Gastroesophageal sphincter (tissue), 4 donors: ENCODE measurements around the gene AKR1D1. TPM values are rescaled to one million over a fixed set of nuclear protein-coding genes. Genes with fewer than 3 reads are reported as not detected.

Source experiments
- ATAC-seq: fragments of 150-250 bp; one replicate; pipeline ENCODE4 v1.9.1; 2016; ENCODE audit warnings: mild to moderate bottlenecking, moderate library complexity
- H3K27ac ChIP-seq, 4 donors: fragments of 200-600 bp; sonication (generic) in 3 of 4; 1 replicate in 3 of 4; 2 replicates in 1 of 4; pipeline ENCODE4 v1.5.1; 2016 to 2019
- H3K27me3 ChIP-seq: fragments of 200-600 bp; sonication (generic); one replicate; pipeline ENCODE4 v1.5.1; 2019
- H3K36me3 ChIP-seq, 2 donors: fragments of 200-600 bp; sonication (generic); one replicate each; pipeline ENCODE4 v1.5.1; 2019; ENCODE audit warnings: control low read depth in 1 of 2
- H3K4me1 ChIP-seq, 3 donors: fragments of 200-600 bp; sonication (generic); 1 replicate in 2 of 3; 2 replicates in 1 of 3; pipeline ENCODE4 v1.5.1; 2016 to 2019; ENCODE audit warnings: control low read depth in 2 of 3
- H3K4me3 ChIP-seq, 2 donors: fragments of 200-600 bp; sonication (generic); one replicate each; pipeline ENCODE4 v1.5.1; 2019; ENCODE audit warnings: mild to moderate bottlenecking in 1 of 2, moderate library complexity in 1 of 2
- H3K9me3 ChIP-seq, 3 donors: fragments of 200-600 bp; sonication (generic); one replicate each; pipeline ENCODE4 v1.5.1; 2017 to 2019; ENCODE audit warnings: control low read depth in 2 of 3
- CTCF ChIP-seq, 4 experiments: fragments of 200-600 bp in 2 of 4; fragments of 450-650 bp in 2 of 4; sonication (generic) in 1 of 4; IDR thresholded peaks; one replicate each; pipeline ENCODE4 v1.5.1; 2017 to 2019; ENCODE audit warnings: antibody characterized with exemption in 4 of 4, mild to moderate bottlenecking in 2 of 4, moderate library complexity in 2 of 4
- EP300 ChIP-seq: sonication (generic); formaldehyde crosslinking; IDR thresholded peaks from one replicate; pipeline ENCODE4 v1.6.1; 2017; ENCODE audit warnings: antibody characterized with exemption, mild to moderate bottlenecking
- POLR2A ChIP-seq, 2 donors: fragments of 450-650 bp; IDR thresholded peaks; one replicate each; pipeline ENCODE4 v1.6.1; 2017; ENCODE audit warnings: antibody characterized with exemption in 2 of 2, mild to moderate bottlenecking in 2 of 2, moderate library complexity in 1 of 2
- POLR2AphosphoS5 ChIP-seq: sonication (generic); formaldehyde crosslinking; IDR thresholded peaks from one replicate; pipeline ENCODE4 v1.6.1; 2017; ENCODE audit warnings: antibody characterized with exemption
- WGBS, 2 donors: methylation state at CpG; one replicate each; pipeline ENCODE4 v1.1.5; 2018; ENCODE audit warnings: low coverage in 1 of 2; 5-methylcytosine and 5-hydroxymethylcytosine counted together
- total RNA-seq, 4 donors: library from RNA; depleted of rRNA; stranded (reverse); fragments of >200 nt; gene quantifications; one replicate each; pipeline ENCODE4 v1.1.0, GENCODE V29; 2016

AKR1D1 gene
- total RNA-seq, 4 donors from 2014 or later, result not detected

DNA sequence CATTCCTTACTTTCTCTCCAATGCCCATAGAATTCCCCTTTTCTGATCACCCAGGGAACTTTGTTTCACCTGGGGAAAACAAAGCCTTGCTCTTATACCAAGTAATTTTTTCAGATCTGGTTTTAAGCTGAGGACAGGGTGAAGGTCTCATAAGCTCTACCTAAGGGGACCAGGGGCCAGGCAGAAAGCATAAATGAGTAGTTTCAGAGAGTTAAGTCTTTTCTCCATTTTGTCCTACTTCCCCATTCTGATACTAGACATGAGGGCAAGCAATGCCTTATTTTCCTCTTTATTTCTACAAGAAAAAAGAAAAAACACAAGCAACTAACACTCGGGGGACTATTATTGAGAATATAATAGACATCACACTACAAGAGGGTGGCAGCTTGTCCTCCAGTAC, 2.9 kb downstream of the AKR1D1 start:
- Histone ChIP-seq H3K9me3 (no peaks in the 10 kb centered on the region), H3K4me1 (no peaks in the 10 kb centered on the region), H3K27me3 (no peaks in the 10 kb centered on the region), H3K4me3 (no peak overlapping the region), H3K27ac (no peak overlapping the region), H3K36me3 (no peaks in the 10 kb centered on the region)
- no peak for TF ChIP-seq POLR2A (IDR thresholded peaks at IDR 0.05)
- no peak for TF ChIP-seq CTCF (IDR thresholded peaks at IDR 0.05)
- TF ChIP-seq EP300, result no peak
- no peak for TF ChIP-seq POLR2AphosphoS5
- 94 to 100% methylated on average over 1 of the region's 1 CpG for WGBS, 2 donors
- ATAC-seq, result no peak

GRCh38 chr7:138081868-138082267, 5.6 kb downstream of the AKR1D1 start:
- WGBS, 2 donors, result 85 to 99% methylated on average over 4 of the region's 4 CpGs
- ATAC-seq, result no peak

GRCh38 chr7:138083859-138084258, 7.6 kb downstream of the AKR1D1 start:
- H3K27ac ChIP-seq, result no peak overlapping the region
- no peak for ATAC-seq
- no peaks in the 10 kb centered on the region for H3K9me3 ChIP-seq
- no peak overlapping the region for H3K4me3 ChIP-seq
- no peaks in the 10 kb centered on the region for H3K36me3 ChIP-seq
- no peaks in the 10 kb centered on the region for H3K27me3 ChIP-seq
- no peak for TF ChIP-seq EP300
- TF ChIP-seq POLR2A (IDR thresholded peaks at IDR 0.05), result no peak
- no peak for TF ChIP-seq CTCF (IDR thresholded peaks at IDR 0.05)
- no peak for TF ChIP-seq POLR2AphosphoS5
- H3K4me1 ChIP-seq, result no peaks in the 10 kb centered on the region
- WGBS, 2 donors, result 50 to 52% methylated on average over 3 of the region's 3 CpGs

More at GRCh38 chr7:138081868-138082267, 5.6 kb downstream of the AKR1D1 start:
- TF ChIP-seq POLR2AphosphoS5 (no peak), CTCF (IDR thresholded peaks at IDR 0.05) (no peak), EP300 (no peak), POLR2A (IDR thresholded peaks at IDR 0.05) (no peak)
- Histone ChIP-seq H3K4me3 (no peak overlapping the region), H3K4me1 (no peaks in the 10 kb centered on the region), H3K9me3 (no peaks in the 10 kb centered on the region), H3K36me3 (no peaks in the 10 kb centered on the region), H3K27ac (no peak overlapping the region), H3K27me3 (no peaks in the 10 kb centered on the region)

DNA sequence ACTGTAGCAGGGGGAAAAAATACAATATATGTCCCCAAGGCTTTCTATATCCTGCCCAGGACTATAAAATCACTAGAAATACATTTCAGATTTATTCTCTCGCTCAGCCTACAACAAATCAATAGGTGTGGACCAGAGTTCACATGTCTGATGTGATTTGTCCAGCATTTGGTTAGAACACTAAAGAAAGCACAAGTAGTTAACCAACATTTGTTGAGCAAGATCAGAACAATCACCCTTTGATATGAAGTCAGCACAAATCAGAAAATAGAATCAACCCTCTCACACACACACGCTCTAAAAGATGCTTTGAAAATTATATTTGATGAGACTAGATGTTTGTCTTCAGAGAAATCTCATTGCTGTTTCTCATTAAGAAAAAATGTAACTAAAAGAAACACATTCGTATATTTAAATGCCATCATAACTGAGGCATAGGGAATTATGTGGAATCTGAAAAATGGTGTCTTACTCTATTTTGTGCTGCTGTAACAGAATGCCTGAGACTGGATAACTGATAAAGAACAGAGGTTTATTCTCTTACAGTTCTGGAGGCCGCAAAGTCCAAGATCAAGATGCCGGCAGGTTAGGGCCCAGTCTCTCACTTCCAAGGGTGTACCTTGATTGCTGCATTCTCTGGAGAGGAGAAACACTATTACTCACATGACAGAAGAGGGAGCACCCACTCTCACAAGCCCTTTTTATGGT, 10.5 kb downstream of the AKR1D1 start:
- Histone ChIP-seq H3K9me3 (no peaks in the 10 kb centered on the region), H3K4me3 (no peak overlapping the region), H3K36me3 (no peaks in the 10 kb centered on the region), H3K27me3 (no peaks in the 10 kb centered on the region), H3K27ac (no peak overlapping the region), H3K4me1 (no peaks in the 10 kb centered on the region)
- no peak for TF ChIP-seq EP300
- no peak for TF ChIP-seq CTCF (IDR thresholded peaks at IDR 0.05)
- no peak for TF ChIP-seq POLR2A (IDR thresholded peaks at IDR 0.05)
- TF ChIP-seq POLR2AphosphoS5, result no peak
- no peak for ATAC-seq
- WGBS, 2 donors, result 69 to 82% methylated on average over 5 of the region's 5 CpGs
